ENCODE measurements around the gene ANO7. TPM values are rescaled to one million over a fixed set of nuclear protein-coding genes. Genes with fewer than 3 reads are reported as not detected.

ANO7 gene
- total and polyA plus RNA-seq, 2 experiments from 2014 or later, result 2.8 to 3.4 TPM

DNA sequence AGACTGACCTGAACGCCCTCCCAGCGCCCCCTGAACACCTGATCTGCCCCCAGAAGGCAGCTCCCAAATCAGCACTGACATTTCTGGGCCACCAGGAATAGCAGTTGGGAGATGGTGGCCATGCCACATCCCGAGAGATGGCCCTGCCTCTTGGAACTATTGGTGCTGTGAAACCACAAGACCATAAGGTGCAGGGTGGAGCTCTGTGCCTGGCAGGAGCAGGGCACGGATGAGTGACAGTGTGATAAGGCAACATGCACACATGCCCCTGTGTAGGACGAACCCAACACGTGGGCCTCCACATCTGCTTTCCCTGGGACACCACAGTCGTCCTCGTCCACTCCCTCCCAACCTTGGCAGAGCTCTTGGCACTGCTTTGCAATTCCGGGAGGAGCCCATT is 26.9 kb downstream of the ANO7 start:
- Histone ChIP-seq H3K27me3 (no peaks in the 10 kb centered on the region), H3K27ac (no peak overlapping the region), H3K36me3 (no peaks in the 10 kb centered on the region), H3K4me3 (no peak overlapping the region), H3K4me1 (ENCODE audit: low read depth) (peaks cover 8% of the 10 kb centered on the region), H3K9me3 (ENCODE audit: low read depth) (no peaks in the 10 kb centered on the region)
- TF ChIP-seq, protein P1, sequence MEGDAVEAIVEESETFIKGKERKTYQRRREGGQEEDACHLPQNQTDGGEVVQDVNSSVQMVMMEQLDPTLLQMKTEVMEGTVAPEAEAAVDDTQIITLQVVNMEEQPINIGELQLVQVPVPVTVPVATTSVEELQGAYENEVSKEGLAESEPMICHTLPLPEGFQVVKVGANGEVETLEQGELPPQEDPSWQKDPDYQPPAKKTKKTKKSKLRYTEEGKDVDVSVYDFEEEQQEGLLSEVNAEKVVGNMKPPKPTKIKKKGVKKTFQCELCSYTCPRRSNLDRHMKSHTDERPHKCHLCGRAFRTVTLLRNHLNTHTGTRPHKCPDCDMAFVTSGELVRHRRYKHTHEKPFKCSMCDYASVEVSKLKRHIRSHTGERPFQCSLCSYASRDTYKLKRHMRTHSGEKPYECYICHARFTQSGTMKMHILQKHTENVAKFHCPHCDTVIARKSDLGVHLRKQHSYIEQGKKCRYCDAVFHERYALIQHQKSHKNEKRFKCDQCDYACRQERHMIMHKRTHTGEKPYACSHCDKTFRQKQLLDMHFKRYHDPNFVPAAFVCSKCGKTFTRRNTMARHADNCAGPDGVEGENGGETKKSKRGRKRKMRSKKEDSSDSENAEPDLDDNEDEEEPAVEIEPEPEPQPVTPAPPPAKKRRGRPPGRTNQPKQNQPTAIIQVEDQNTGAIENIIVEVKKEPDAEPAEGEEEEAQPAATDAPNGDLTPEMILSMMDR (IDR thresholded peaks at IDR 0.05; ENCODE audit: low read depth, low read length), result no peak
- DNase-seq (ENCODE audit: low read depth in 1 of 2, low spot score in 1 of 2), result no peak

DNA sequence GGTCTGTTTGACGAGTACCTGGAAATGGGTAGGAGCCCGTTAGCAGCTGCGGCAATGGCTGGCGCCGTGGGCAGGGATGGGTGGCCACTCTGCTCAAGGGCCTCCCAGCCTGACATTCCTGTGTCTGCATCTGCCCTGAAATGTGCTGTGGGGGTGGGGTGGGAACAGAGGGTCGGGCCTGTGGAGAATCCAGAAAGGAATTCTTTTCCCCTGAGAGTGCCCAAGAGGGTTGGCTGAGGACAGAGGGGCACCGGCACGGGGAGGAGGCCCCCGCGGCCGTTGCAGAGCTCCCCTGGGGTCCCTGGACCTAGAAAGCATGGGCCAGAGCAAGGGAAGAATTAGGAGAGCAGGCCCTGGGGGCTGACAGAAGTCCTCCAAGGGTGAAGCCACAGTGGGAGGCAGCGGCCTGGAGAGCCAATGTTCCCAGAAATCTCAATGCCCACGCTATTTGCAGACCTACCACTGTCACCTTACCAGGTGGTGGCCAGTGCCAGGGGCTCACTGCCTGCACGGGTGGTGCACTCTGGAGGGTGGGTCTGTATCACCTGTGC is 27.8 kb downstream of the ANO7 start:
- Histone ChIP-seq H3K4me3 (no peak overlapping the region), H3K36me3 (no peaks in the 10 kb centered on the region), H3K9me3 (ENCODE audit: low read depth) (no peaks in the 10 kb centered on the region), H3K4me1 (ENCODE audit: low read depth) (peaks cover 8% of the 10 kb centered on the region), H3K27ac (peak overlapping the region; percentile 14), H3K27me3 (no peaks in the 10 kb centered on the region)
- TF ChIP-seq, protein P1 (IDR thresholded peaks at IDR 0.05; ENCODE audit: low read depth, low read length), result no peak
- peak in 1 of 2 donors; percentile 48 for DNase-seq (ENCODE audit: low read depth in 1 of 2, low spot score in 1 of 2)

DNA sequence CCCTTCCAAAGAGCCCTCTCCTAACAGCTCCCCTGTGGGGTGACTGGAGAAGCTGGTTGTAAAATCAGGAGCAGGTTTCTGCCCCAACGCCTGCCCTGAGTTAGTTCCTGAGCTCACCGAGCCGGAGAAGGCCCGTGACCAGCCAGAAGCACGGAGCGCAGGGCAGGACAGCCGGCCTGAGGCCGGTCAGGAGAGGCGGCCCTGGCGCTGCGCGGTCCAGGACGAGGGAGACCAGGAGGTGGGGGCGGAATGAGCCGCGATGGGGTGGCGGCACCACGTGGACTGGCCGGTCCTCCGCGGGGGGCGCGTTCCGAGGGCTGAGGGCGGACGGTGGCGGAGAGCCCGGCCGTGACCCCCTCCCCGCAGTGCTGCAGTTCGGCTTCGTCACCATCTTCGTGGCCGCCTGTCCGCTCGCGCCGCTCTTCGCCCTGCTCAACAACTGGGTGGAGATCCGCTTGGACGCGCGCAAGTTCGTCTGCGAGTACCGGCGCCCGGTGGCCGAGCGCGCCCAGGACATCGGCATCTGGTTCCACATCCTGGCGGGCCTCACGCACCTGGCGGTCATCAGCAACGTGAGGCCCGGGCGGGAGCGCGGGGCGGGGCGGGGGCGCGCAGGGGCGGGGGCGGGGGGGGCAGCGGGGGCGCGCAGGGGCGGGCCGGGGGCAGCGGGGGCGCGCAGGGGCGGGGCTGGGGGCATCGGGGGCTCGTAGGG is 29.0 kb downstream of the ANO7 start:
- Histone ChIP-seq H3K36me3 (no peaks in the 10 kb centered on the region), H3K4me1 (ENCODE audit: low read depth) (peaks cover 8% of the 10 kb centered on the region), H3K27me3 (no peaks in the 10 kb centered on the region), H3K27ac (peak overlapping the region; percentile 78), H3K9me3 (ENCODE audit: low read depth) (no peaks in the 10 kb centered on the region), H3K4me3 (peak overlapping the region; percentile 8)
- DNase-seq (ENCODE audit: low read depth in 1 of 2, low spot score in 1 of 2), result peak; percentile 81 to 87
- TF ChIP-seq, protein P1 (IDR thresholded peaks at IDR 0.05; ENCODE audit: low read depth, low read length), result no peak

DNA sequence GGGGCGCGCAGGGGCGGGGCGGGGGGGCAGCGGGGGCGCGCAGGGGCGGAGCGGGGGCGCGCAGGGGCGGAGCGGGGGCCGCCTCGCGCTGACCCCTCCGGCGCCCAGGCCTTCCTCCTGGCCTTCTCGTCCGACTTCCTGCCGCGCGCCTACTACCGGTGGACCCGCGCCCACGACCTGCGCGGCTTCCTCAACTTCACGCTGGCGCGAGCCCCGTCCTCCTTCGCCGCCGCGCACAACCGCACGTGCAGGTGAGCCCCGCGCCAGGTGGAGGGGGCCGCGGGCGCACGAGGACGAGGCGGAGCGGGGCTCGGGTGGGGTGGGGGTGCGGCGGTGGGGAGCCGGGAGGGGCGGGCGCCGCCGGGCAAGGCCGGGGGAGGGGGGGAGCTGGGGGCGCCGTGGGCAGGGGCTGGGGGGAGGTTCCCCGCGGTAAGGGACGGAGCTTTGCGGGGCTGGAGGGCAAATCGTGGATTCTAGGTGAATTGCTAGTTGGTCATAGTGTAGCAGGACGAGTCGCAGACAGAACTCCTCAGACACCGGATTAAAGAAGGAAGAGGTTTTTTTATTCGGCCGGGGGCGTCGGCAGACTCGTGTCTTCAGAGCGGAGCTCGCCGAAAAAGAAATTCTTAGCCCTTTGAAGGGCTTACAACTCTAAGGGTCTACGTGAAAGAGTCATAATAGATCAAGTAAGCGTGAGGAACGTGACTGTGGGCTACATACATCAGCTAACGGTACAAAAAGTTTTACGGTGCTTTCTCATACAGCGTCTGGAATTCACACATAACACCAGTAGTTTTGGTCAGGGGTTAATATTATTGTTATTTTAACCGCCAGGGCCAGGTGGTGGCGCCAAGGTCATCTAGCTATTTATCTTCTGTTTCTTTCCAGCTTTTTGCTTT is 29.9 kb downstream of the ANO7 start:
- peak; percentile 33 to 76 for DNase-seq (ENCODE audit: low read depth in 1 of 2, low spot score in 1 of 2)
- Histone ChIP-seq H3K9me3 (ENCODE audit: low read depth) (no peaks in the 10 kb centered on the region), H3K36me3 (no peaks in the 10 kb centered on the region), H3K27ac (peak overlapping the region; percentile 24), H3K27me3 (no peaks in the 10 kb centered on the region), H3K4me1 (ENCODE audit: low read depth) (peaks cover 8% of the 10 kb centered on the region), H3K4me3 (peak overlapping the region; percentile 34)
- TF ChIP-seq, protein P1 (IDR thresholded peaks at IDR 0.05; ENCODE audit: low read depth, low read length), result peak; percentile 11

DNA sequence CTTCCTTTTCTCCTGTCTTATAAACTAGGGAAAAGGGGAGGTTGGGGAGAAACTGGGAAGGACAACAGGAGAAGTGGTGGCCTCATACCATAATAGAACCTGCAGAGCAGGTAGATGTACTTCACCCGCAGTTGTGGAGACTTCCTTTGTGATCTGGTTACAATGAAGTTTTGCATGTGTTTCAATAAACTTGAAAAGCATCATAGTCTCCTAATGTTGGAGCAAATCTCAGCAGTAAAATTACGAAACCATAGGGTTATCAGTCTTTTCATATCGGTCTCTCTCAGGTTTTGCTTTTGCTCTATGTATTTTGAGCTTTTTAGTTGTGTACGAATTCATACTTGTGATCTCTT is 30.5 kb downstream of the ANO7 start:
- Histone ChIP-seq H3K36me3 (no peaks in the 10 kb centered on the region), H3K27ac (no peak overlapping the region), H3K9me3 (ENCODE audit: low read depth) (no peaks in the 10 kb centered on the region), H3K4me3 (peak overlapping the region; percentile 34), H3K4me1 (ENCODE audit: low read depth) (peaks cover 8% of the 10 kb centered on the region), H3K27me3 (no peaks in the 10 kb centered on the region)
- TF ChIP-seq, protein P1 (IDR thresholded peaks at IDR 0.05; ENCODE audit: low read depth, low read length), result no peak
- no peak for DNase-seq (ENCODE audit: low read depth in 1 of 2, low spot score in 1 of 2)

All from cardiac muscle cell (in vitro differentiated cells and primary cell).